ENCODE measurements around the gene MRPS6.
A peak's percentile ranks its signal among the peaks of the same experiment; 100 is the strongest.

MRPS6 gene

GRCh38 chr21:34128124-34128523 is 54.7 kb downstream of the MRPS6 start:
- Histone ChIP-seq H4K91ac (ENCODE audit: low read length) (peak overlapping the region; percentile 52), H3K27me3 (ENCODE audit: control insufficient read depth in 1 of 2, insufficient read depth in 1 of 2, low read length in 2 of 2) (no peaks in the 10 kb centered on the region), H2BK120ac (ENCODE audit: low read depth, low read length) (no peak overlapping the region), H2BK15ac (ENCODE audit: low read depth, poor library complexity, severe bottlenecking) (no peak overlapping the region), H3K27ac (ENCODE audit: low read length, poor library complexity, severe bottlenecking) (peak overlapping the region; percentile 10), H2BK12ac (ENCODE audit: low read length in 2 of 2) (peak overlapping the region in 1 of 2 experiments; percentile 2), H3K36me3 (ENCODE audit: control insufficient read depth in 1 of 2, insufficient read depth in 2 of 2, low read depth in 1 of 2, low read length in 2 of 2) (peaks cover 20 to 89% of the 10 kb centered on the region in 2 experiments), H3K4ac (ENCODE audit: low read depth in 1 of 2, low read length in 2 of 2) (no peak overlapping the region), H2BK5ac (ENCODE audit: low read depth, low read length, poor library complexity, severe bottlenecking) (no peak overlapping the region), H3K4me1 (ENCODE audit: control insufficient read depth, insufficient read depth, low read depth, low read length) (peaks cover 30% of the 10 kb centered on the region), H3K4me3 (ENCODE audit: insufficient read depth in 1 of 2, low read depth in 1 of 2, low read length in 2 of 2) (no peak overlapping the region), H3K79me1 (replicated peaks; ENCODE audit: low read length, poor library complexity, severe bottlenecking) (peaks cover 16% of the 10 kb centered on the region), H3K4me2 (ENCODE audit: low read length, poor library complexity, severe bottlenecking) (no peak overlapping the region), H3K23ac (ENCODE audit: low read length in 2 of 2) (no peak overlapping the region), H3K9ac (ENCODE audit: low read length) (peak overlapping the region; percentile 72), H2AK5ac (ENCODE audit: low read length, severe bottlenecking) (no peak overlapping the region), H3K9me3 (ENCODE audit: control insufficient read depth, low read length) (no peaks in the 10 kb centered on the region), H3K18ac (ENCODE audit: low read depth in 1 of 2, low read length in 2 of 2) (no peak overlapping the region), H3K14ac (ENCODE audit: low read length in 2 of 2) (no peak overlapping the region), H2AFZ (ENCODE audit: low read depth, low read length) (no peak overlapping the region), H4K8ac (ENCODE audit: low read length) (no peak overlapping the region)
- DNase-seq = no peak
- WGBS = 88% methylated on average over 3 of the region's 6 CpGs

- H2BK12ac ChIP-seq (ENCODE audit: low read length in 2 of 2) = no peak overlapping the region
- H3K9me3 ChIP-seq (ENCODE audit: control insufficient read depth, low read length) = no peaks in the 10 kb centered on the region
- H2BK120ac ChIP-seq (ENCODE audit: low read depth, low read length) = peak overlapping the region; percentile 34
- H3K14ac ChIP-seq (ENCODE audit: low read length in 2 of 2) = no peak overlapping the region
- peak overlapping the region; percentile 3 for H3K4me2 ChIP-seq (ENCODE audit: low read length, poor library complexity, severe bottlenecking)
- H3K9ac ChIP-seq (ENCODE audit: low read length) = peak overlapping the region; percentile 72
- H2BK15ac ChIP-seq (ENCODE audit: low read depth, poor library complexity, severe bottlenecking) = no peak overlapping the region
- WGBS = 81% methylated on average over 3 of the region's 3 CpGs
- peak overlapping the region; percentile 55 for H2AK5ac ChIP-seq (ENCODE audit: low read length, severe bottlenecking)
- H4K8ac ChIP-seq (ENCODE audit: low read length) = no peak overlapping the region
- H3K79me1 ChIP-seq (replicated peaks; ENCODE audit: low read length, poor library complexity, severe bottlenecking) = peaks cover 17% of the 10 kb centered on the region
- peak overlapping the region; percentile 90 for H3K27ac ChIP-seq (ENCODE audit: low read length, poor library complexity, severe bottlenecking)
- H3K18ac ChIP-seq (ENCODE audit: low read depth in 1 of 2, low read length in 2 of 2) = peak overlapping the region in 1 of 2 experiments; percentile 69
- no peaks in the 10 kb centered on the region for H3K27me3 ChIP-seq (ENCODE audit: control insufficient read depth in 1 of 2, insufficient read depth in 1 of 2, low read length in 2 of 2)
- peak overlapping the region in 1 of 2 experiments; percentile 3 for H3K4ac ChIP-seq (ENCODE audit: low read depth in 1 of 2, low read length in 2 of 2)
- no peak overlapping the region for H3K23ac ChIP-seq (ENCODE audit: low read length in 2 of 2)
- no peak overlapping the region for H4K91ac ChIP-seq (ENCODE audit: low read length)
- no peak for DNase-seq
- H3K36me3 ChIP-seq (ENCODE audit: control insufficient read depth in 1 of 2, insufficient read depth in 2 of 2, low read depth in 1 of 2, low read length in 2 of 2) = peaks cover 24 to 89% of the 10 kb centered on the region in 2 experiments
- H3K4me3 ChIP-seq (ENCODE audit: insufficient read depth in 1 of 2, low read depth in 1 of 2, low read length in 2 of 2) = peak overlapping the region in 1 of 2 experiments; percentile 51
- H2AFZ ChIP-seq (ENCODE audit: low read depth, low read length) = no peak overlapping the region
- H2BK5ac ChIP-seq (ENCODE audit: low read depth, low read length, poor library complexity, severe bottlenecking) = no peak overlapping the region
- H3K4me1 ChIP-seq (ENCODE audit: control insufficient read depth, insufficient read depth, low read depth, low read length) = peaks cover 30% of the 10 kb centered on the region
Measured at GRCh38 chr21:34128674-34129038, 55.3 kb downstream of the MRPS6 start.

- Histone ChIP-seq H2AK5ac (ENCODE audit: low read length, severe bottlenecking) (peak overlapping the region; percentile 61), H4K8ac (ENCODE audit: low read length) (no peak overlapping the region), H3K9ac (ENCODE audit: low read length) (peak overlapping the region; percentile 72), H3K27me3 (ENCODE audit: control insufficient read depth in 1 of 2, insufficient read depth in 1 of 2, low read length in 2 of 2) (no peaks in the 10 kb centered on the region), H2AFZ (ENCODE audit: low read depth, low read length) (no peak overlapping the region), H3K14ac (ENCODE audit: low read length in 2 of 2) (peak overlapping the region in 1 of 2 experiments; percentile 37), H3K36me3 (ENCODE audit: control insufficient read depth in 1 of 2, insufficient read depth in 2 of 2, low read depth in 1 of 2, low read length in 2 of 2) (peaks cover 26 to 89% of the 10 kb centered on the region in 2 experiments), H3K4ac (ENCODE audit: low read depth in 1 of 2, low read length in 2 of 2) (peak overlapping the region in 1 of 2 experiments; percentile 77), H3K4me2 (ENCODE audit: low read length, poor library complexity, severe bottlenecking) (peak overlapping the region; percentile 28), H2BK5ac (ENCODE audit: low read depth, low read length, poor library complexity, severe bottlenecking) (peak overlapping the region; percentile 10), H2BK12ac (ENCODE audit: low read length in 2 of 2) (peak overlapping the region in 1 of 2 experiments; percentile 55), H3K79me1 (replicated peaks; ENCODE audit: low read length, poor library complexity, severe bottlenecking) (peaks cover 17% of the 10 kb centered on the region), H2BK120ac (ENCODE audit: low read depth, low read length) (peak overlapping the region; percentile 34), H3K9me3 (ENCODE audit: control insufficient read depth, low read length) (no peaks in the 10 kb centered on the region), H2BK15ac (ENCODE audit: low read depth, poor library complexity, severe bottlenecking) (no peak overlapping the region), H3K4me1 (ENCODE audit: control insufficient read depth, insufficient read depth, low read depth, low read length) (peaks cover 30% of the 10 kb centered on the region), H3K27ac (ENCODE audit: low read length, poor library complexity, severe bottlenecking) (peak overlapping the region; percentile 90), H3K18ac (ENCODE audit: low read depth in 1 of 2, low read length in 2 of 2) (peak overlapping the region; percentile 59 to 74), H3K4me3 (ENCODE audit: insufficient read depth in 1 of 2, low read depth in 1 of 2, low read length in 2 of 2) (peak overlapping the region in 1 of 2 experiments; percentile 51), H4K91ac (ENCODE audit: low read length) (peak overlapping the region; percentile 52), H3K23ac (ENCODE audit: low read length in 2 of 2) (peak overlapping the region in 1 of 2 experiments; percentile 76)
- 19% methylated on average over 17 of the region's 17 CpGs for WGBS
- DNase-seq = peak; percentile 93
Measured at GRCh38 chr21:34129039-34129891, 55.9 kb downstream of the MRPS6 start.

All from mesenchymal stem cell (in vitro differentiated cells and primary cell).